Measurements from ENCODE around the gene PPP1CA. TPM values are rescaled to one million over a fixed set of nuclear protein-coding genes. Genes with fewer than 3 reads are reported as not detected.

PPP1CA gene
- total RNA-seq, 4 donors from 2014 or later = 146 to 202 (median 185) TPM

DNA sequence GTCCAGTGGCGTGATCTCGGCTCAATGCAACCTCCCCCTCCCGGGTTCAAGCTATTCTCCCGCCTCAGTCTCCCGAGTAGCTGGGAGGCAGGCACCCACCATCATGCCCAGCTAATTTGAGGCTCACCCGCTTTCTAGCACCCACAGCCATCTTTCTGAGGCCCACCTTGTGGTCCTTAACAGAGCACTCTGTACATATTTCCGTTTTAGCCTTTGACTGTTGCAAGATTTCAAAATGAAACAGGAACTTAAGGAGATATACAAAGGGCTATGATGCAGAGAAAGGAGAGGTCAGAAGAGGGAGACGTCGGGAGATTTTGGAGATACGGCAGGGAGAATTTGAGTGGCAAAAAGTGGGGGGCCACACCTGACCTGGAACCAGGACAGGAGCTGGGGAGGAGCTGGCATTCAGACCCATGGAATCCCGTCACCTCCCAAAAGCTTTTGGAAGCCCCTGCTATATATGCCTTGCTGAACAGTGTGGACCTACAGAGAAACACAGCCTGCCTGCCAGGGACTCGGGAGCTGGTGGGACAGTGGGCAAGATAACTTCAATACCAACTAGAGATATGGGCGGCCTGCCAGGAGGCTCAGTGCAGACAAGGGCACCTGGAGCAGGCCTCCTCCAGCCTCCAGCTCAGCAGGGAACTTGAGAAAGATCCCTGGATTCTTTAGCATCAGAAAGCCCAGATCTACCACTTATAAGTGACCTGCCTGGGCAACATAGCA is 20.2 kb downstream of the PPP1CA start:
- H3K27me3 ChIP-seq = no peaks in the 10 kb centered on the region
- WGBS, 2 donors = 74 to 82% methylated on average over 9 to 13 of the region's 13 CpGs
- no peak for DNase-seq
- TF ChIP-seq POLR2A (IDR thresholded peaks at IDR 0.05) = no peak
- TF ChIP-seq, protein P1, sequence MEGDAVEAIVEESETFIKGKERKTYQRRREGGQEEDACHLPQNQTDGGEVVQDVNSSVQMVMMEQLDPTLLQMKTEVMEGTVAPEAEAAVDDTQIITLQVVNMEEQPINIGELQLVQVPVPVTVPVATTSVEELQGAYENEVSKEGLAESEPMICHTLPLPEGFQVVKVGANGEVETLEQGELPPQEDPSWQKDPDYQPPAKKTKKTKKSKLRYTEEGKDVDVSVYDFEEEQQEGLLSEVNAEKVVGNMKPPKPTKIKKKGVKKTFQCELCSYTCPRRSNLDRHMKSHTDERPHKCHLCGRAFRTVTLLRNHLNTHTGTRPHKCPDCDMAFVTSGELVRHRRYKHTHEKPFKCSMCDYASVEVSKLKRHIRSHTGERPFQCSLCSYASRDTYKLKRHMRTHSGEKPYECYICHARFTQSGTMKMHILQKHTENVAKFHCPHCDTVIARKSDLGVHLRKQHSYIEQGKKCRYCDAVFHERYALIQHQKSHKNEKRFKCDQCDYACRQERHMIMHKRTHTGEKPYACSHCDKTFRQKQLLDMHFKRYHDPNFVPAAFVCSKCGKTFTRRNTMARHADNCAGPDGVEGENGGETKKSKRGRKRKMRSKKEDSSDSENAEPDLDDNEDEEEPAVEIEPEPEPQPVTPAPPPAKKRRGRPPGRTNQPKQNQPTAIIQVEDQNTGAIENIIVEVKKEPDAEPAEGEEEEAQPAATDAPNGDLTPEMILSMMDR (IDR thresholded peaks at IDR 0.05) = no peak
- H3K36me3 ChIP-seq = no peaks in the 10 kb centered on the region
- H3K4me1 ChIP-seq = peaks cover 17 to 65% (median 19%) of the 10 kb centered on the region in 3 donors
- H3K4me3 ChIP-seq = no peak overlapping the region
- H3K9me3 ChIP-seq = no peaks in the 10 kb centered on the region
- peak overlapping the region; percentile 6 to 48 (median 23) for H3K27ac ChIP-seq
- intact Hi-C loops (cut with DNase I) = loop anchor here (5.0 kb wide), 1 partner anchor 34 kb away; no protein-coding TSS in a partner anchor

DNA sequence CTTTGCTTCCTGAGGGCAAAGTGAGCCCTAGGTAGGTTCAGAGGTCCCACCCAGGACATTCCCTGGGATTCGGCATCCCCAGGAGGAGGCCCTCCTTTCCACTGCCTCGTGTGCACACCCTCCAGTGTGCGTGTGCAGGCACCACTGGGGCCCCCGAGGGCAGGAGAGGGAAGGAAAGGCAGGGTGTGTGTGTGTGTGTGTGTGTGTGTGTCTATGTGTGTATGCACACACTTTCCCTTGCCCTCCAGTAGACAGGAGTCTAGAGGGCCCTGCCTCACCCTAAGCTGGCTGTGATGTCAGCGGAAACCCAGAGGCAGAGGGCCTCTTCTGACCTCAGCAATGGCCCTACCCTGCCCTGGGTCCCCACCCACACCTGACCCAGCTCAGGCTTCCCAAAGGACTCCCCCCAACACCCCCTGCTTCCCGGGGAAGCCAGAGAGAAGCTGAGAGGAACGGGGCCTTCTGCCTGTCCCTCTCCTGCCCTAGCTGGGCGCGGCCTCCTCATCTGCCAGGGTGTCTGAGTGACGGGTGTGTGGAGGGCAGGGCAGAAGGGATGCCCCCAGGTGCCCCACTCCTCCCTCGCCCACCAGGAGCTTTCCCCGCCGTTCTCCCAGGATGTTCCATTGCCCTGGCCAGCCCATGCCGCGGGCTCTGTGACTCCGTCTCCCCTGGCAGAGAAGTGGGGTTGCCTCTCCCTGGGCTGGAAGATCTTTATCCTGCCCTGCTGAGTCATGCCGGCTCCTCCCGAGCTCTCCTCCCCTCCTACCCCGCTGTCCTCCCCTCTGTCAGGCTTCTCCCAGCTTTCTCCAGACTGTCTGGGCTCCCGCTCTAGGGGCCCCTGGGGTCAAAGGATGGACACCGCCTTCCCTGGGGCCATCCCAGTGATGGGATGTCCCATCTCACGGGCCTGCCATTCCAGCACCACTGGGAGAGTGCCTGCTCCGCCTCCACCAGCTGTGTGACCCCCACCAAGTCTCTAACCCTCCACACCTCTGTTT is 22.3 kb downstream of the PPP1CA start:
- peak in 1 of 4 donors; percentile 32 for TF ChIP-seq POLR2A (IDR thresholded peaks at IDR 0.05)
- TF ChIP-seq, protein P1 (IDR thresholded peaks at IDR 0.05) = peak in 1 of 6 experiments; percentile 4
- DNase-seq = no peak
- Histone ChIP-seq H3K9me3 (no peaks in the 10 kb centered on the region), H3K27ac (peak overlapping the region; percentile 58 to 72 (median 65)), H3K36me3 (no peaks in the 10 kb centered on the region), H3K4me3 (no peak overlapping the region), H3K27me3 (peaks cover 0 to 11% (median 0%) of the 10 kb centered on the region in 4 donors), H3K4me1 (peaks cover 29 to 67% (median 29%) of the 10 kb centered on the region in 3 donors)
- WGBS, 2 donors = 48 to 51% methylated on average over 5 to 7 of the region's 23 CpGs
- intact Hi-C loops (cut with DNase I) = loop anchor here (5.0 kb wide), 1 partner anchor 32 kb away; no protein-coding TSS in a partner anchor

DNA sequence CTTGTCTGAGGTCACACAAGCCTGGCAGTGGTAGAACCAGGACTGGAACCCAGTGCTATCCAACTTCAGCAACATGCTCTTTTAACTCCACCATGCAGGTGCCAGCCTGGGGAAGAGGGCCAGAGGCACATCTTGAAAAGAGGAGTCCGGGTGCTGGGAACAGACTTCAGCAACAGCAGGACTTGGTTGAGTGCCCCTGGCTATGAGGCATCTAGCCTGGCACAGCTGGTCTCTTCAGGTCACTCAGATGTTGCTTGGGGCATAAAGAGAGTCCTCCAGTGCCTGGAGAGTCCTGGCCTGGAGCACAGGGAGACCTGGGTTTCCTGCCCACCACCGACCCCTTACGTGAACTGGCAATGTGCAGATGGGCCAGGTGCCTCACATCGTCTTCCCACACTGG is 23.1 kb downstream of the PPP1CA start:
- DNase-seq = no peak
- Histone ChIP-seq H3K27ac (peak overlapping the region in 1 of 4 donors; percentile 67), H3K4me3 (no peak overlapping the region), H3K27me3 (peaks cover 0 to 11% (median 0%) of the 10 kb centered on the region in 4 donors), H3K9me3 (no peaks in the 10 kb centered on the region), H3K4me1 (peaks cover 36 to 74% (median 37%) of the 10 kb centered on the region in 3 donors), H3K36me3 (no peaks in the 10 kb centered on the region)
- intact Hi-C loops (cut with DNase I) = no loop called here
- TF ChIP-seq POLR2A (IDR thresholded peaks at IDR 0.05) = no peak
- TF ChIP-seq, protein P1 (IDR thresholded peaks at IDR 0.05) = no peak
- WGBS, 2 donors = no CpG with 5 or more reads among the region's 4 CpGs

DNA sequence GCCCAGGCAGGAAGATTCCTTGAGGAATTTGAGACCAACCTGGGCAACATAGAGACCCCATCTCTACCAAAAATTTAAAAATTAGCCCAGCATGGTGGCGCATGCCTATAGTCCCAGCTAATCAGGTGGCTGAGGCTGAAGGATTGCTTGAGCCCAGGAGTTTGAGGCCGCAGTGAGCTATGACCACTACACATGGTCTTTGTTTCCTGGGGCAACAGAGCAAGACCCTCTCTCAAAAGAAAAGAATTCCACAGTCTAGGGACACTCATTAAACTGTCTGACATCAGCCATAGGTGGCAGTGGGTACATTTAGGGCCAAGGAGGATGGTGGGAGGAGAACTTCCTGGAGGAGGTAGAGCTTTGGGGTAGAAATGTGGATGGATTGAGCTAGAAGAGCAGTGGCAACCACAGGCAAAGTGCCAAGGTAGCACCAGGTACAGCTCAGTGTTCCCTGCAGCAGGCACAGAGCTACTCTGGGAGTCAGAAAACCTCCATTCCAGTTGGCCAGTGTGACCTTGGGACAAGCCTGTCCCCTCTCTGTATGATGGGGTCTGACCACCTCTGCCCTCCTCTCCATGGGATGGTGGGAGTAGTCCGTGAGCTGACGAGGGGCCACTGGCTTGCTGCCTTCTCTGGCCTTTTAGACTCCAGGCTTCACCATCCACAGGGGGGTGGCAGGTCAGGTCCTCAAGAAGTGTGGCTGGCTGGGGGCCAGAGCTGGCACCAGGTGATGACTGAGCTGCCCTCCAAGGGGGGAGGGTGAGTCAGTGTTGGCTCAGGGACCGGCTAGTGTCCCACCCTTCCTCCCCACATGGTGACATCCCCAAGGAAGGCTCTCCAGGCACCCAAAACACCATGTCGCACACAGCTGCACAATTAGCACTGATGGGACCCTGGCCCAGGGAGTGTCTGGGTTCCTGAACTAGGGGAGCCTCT is 24.5 kb downstream of the PPP1CA start:
- WGBS, 2 donors = 87 to 96% methylated on average over 3 to 4 of the region's 6 CpGs
- DNase-seq = no peak
- Histone ChIP-seq H3K27me3 (peaks cover 0 to 11% (median 0%) of the 10 kb centered on the region in 4 donors), H3K27ac (no peak overlapping the region), H3K4me3 (no peak overlapping the region), H3K36me3 (no peaks in the 10 kb centered on the region), H3K9me3 (no peaks in the 10 kb centered on the region), H3K4me1 (peaks cover 36 to 70% (median 38%) of the 10 kb centered on the region in 3 donors)
- intact Hi-C loops (cut with DNase I) = no loop called here
- no peak for TF ChIP-seq POLR2A (IDR thresholded peaks at IDR 0.05)
- TF ChIP-seq, protein P1 (IDR thresholded peaks at IDR 0.05) = no peak
